Spleen (tissue), 11 donors: Measurements from ENCODE around the gene FH. TPM values are rescaled to one million over a fixed set of nuclear protein-coding genes. Genes with fewer than 3 reads are reported as not detected.
A peak's percentile ranks its signal among the peaks of the same experiment; 100 is the strongest.

Experiments used
- DNase-seq: peaks from one replicate; pipeline ENCODE4 v3.0.0-alpha.2; 2020
- H3K27ac ChIP-seq, 8 donors: fragments of 200-600 bp; sonication (generic) in 7 of 8; 1 replicate in 4 of 8; 2 replicates in 4 of 8; pipeline versions ENCODE4 v1.5.0 to v1.8.0; 2016 to 2021; ENCODE audit warnings: inconsistent platforms in 4 of 8, mild to moderate bottlenecking in 4 of 8, moderate library complexity in 1 of 8
- H3K27me3 ChIP-seq, 7 donors: fragments of 200-600 bp; sonication (generic) in 6 of 7; replicated peaks in 1 of 7; 1 replicate in 4 of 7; 2 replicates in 3 of 7; pipeline versions ENCODE4 v1.5.0 to v1.8.0; 2016 to 2021; ENCODE audit warnings: inconsistent platforms in 3 of 7, mild to moderate bottlenecking in 1 of 7
- H3K36me3 ChIP-seq, 6 donors: fragments of 200-600 bp; sonication (generic) in 5 of 6; 1 replicate in 4 of 6; 2 replicates in 2 of 6; pipeline versions ENCODE4 v1.5.0 to v1.8.0; 2016 to 2021; ENCODE audit warnings: inconsistent platforms in 2 of 6
- H3K4me1 ChIP-seq, 6 donors: fragments of 200-600 bp; sonication (generic) in 5 of 6; 1 replicate in 3 of 6; 2 replicates in 3 of 6; pipeline versions ENCODE4 v1.5.0 to v1.8.0; 2016 to 2021; ENCODE audit warnings: inconsistent platforms in 3 of 6
- H3K4me3 ChIP-seq, 8 donors: fragments of 200-600 bp; sonication (generic) in 7 of 8; 1 replicate in 4 of 8; 2 replicates in 4 of 8; pipeline versions ENCODE4 v1.5.0 to v1.8.0; 2016 to 2021; ENCODE audit warnings: inconsistent platforms in 4 of 8, mild to moderate bottlenecking in 4 of 8, moderate library complexity in 2 of 8
- H3K9me3 ChIP-seq, 8 donors: fragments of 200-600 bp; sonication (generic) in 7 of 8; 1 replicate in 4 of 8; 2 replicates in 4 of 8; pipeline versions ENCODE4 v1.5.0 to v1.8.0; 2016 to 2021; ENCODE audit warnings: inconsistent platforms in 4 of 8
- POLR2A ChIP-seq, 3 donors: fragments of 450-650 bp; IDR thresholded peaks; one replicate each; pipeline ENCODE4 v1.5.1; 2017; ENCODE audit warnings: antibody characterized with exemption in 3 of 3, mild to moderate bottlenecking in 1 of 3
- POLR2AphosphoS5 ChIP-seq, 3 donors: sonication (generic); formaldehyde crosslinking; IDR thresholded peaks; one replicate each; pipeline ENCODE4 v1.5.1; 2017; ENCODE audit warnings: antibody characterized with exemption in 3 of 3
- WGBS, 5 donors: extraction: QIAGEN DNeasy Blood & Tissue Kit in 3 of 5; methylation state at CpG; one replicate each; pipeline versions ENCODE4 v1.1.5 to v1.1.7; 2013 to 2018; 5-methylcytosine and 5-hydroxymethylcytosine counted together
- intact Hi-C: fragments of 100-400 bp; cut with DNase I; formaldehyde crosslinking; loops from one replicate; pipeline ENCODE4 v1.15.0; 2023; ENCODE audit warnings: low total_unique reads
- polyA plus RNA-seq, 3 donors: library from polyadenylated mRNA; stranded (reverse); fragments of 200-250 nt; gene quantifications; one replicate each; pipeline ENCODE4 v1.2.1, GENCODE V29; 2013
- total RNA-seq, 7 donors: library from RNA; depleted of rRNA in 3 of 7; stranded (reverse); fragments of >200 nt in 3 of 7; fragmentation: NEBNext Ultra II Directional in 4 of 7; extraction: Animal tissue kit (Norgen Biotek cat#: 25700) in 4 of 7; gene quantifications; one replicate each; pipeline versions ENCODE4 v1.1.0 to v1.2.1, GENCODE V29; 2016 to 2021
- TF ChIP-seq, protein P1 (sequence below), 11 experiments: fragments of 200-600 bp in 7 of 11; fragments of 450-650 bp in 4 of 11; sonication (generic) in 4 of 11; IDR thresholded peaks in 8 of 11; conservative IDR thresholded peaks in 3 of 11; 1 replicate in 7 of 11; 2 replicates in 4 of 11; pipeline versions ENCODE4 v1.4.0 to v1.8.0; 2016 to 2021; ENCODE audit warnings: antibody characterized with exemption in 11 of 11, inconsistent platforms in 4 of 11, mild to moderate bottlenecking in 1 of 11
- donor health status: healthy with polysubstance abuse.
- donor health status: DM: no; HTN: no; CAD: no; lungs with moderate emphysema.
- donor health status: DM: no; HTN: no; CAD: no.
- donor health status: Bipolar disorder and iron deficiency.
- donor health status: healthy.
- donor health status: DM: no; HTN: no; CAD: no.
- donor health status: DM: yes; HTN: yes; CAD: no.

The FH gene
- total and polyA plus RNA-seq, 10 donors: 24.4 to 49.5 (median 34.5) TPM

DNA sequence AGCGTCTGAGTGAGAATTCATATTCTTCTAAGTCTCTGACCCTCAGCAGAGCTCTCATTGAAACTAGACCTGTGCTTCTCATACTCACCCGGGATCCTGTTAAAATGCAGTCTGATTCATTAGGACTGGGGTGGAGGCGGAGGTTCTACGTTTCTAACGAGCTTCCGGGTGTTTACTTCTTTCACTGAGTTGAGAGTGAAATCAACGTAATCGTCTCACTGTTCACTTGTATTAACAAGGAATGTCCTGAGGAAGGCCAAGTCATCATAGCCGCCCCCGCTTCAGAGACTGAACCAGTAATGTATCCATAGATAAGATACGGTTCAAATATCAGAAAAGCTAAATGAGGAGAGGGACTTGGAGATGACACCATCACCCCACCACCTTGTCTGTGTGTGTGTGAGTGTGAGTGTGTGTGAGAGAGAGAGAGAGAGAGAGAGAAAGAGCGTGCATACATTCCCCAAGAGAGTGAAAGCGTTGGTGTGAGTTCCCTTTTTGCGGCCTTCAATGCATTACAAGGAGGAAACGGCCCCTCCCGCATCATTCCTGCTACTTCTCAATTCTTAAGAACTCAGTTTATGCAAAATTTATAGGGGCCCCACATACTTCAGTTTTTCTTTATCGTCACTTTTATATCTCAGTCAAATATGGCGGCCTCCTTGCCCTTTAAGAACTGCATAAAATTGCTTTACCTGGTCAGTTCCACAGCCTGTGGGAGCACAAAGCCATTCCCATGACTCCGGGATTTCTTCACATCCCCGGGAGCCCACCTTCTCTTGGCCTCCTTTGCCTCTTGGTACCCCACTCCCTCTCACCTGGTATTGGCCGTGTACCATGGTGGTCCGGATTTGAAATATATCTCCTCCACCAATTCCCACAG, 32.4 kb upstream of the FH start:
- Histone ChIP-seq H3K27ac (peak overlapping the region; percentile 61 to 92 (median 87)), H3K9me3 (no peaks in the 10 kb centered on the region), H3K27me3 (no peaks in the 10 kb centered on the region), H3K4me3 (peak overlapping the region in 4 of 8 donors; percentile 13 to 62 (median 24)), H3K4me1 (peaks cover 0 to 28% (median 13%) of the 10 kb centered on the region in 6 donors), H3K36me3 (peaks cover 0 to 11% (median 3%) of the 10 kb centered on the region in 6 donors)
- DNase-seq: peak; percentile 88
- 35 to 55% (median 37%) methylated on average over 22 of the region's 22 CpGs for WGBS, 5 donors
- TF ChIP-seq, protein P1, sequence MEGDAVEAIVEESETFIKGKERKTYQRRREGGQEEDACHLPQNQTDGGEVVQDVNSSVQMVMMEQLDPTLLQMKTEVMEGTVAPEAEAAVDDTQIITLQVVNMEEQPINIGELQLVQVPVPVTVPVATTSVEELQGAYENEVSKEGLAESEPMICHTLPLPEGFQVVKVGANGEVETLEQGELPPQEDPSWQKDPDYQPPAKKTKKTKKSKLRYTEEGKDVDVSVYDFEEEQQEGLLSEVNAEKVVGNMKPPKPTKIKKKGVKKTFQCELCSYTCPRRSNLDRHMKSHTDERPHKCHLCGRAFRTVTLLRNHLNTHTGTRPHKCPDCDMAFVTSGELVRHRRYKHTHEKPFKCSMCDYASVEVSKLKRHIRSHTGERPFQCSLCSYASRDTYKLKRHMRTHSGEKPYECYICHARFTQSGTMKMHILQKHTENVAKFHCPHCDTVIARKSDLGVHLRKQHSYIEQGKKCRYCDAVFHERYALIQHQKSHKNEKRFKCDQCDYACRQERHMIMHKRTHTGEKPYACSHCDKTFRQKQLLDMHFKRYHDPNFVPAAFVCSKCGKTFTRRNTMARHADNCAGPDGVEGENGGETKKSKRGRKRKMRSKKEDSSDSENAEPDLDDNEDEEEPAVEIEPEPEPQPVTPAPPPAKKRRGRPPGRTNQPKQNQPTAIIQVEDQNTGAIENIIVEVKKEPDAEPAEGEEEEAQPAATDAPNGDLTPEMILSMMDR (IDR thresholded peaks at IDR 0.05 in 8 of 11, conservative IDR thresholded peaks at IDR 0.05 in 3 of 11): peak in 1 of 11 experiments; percentile 4
- TF ChIP-seq POLR2AphosphoS5 (IDR thresholded peaks at IDR 0.05) (peak in 1 of 3 donors; percentile 86), POLR2A (IDR thresholded peaks at IDR 0.05) (peak in 2 of 3 donors; percentile 61 to 77)
- intact Hi-C loops: no loop called here

DNA sequence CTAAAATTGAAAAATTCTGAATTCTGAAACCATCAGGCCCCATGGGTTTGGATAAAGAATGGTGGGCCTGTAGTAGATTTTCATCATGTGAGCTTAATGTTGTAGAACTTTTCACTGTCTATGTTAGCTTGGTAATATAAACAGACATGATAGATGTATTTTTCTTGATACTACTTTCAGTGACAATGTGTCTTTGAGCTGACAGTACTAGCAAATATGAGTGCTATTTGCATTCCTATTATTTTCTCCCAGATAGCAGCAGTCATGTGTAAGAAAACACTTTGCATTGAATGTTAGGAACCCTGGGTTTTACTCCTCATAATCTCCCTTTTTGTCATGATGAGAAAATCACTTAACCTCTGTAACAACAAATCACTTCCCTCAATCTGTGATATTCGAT, 30.8 kb upstream of the FH start:
- H3K36me3 ChIP-seq: no peaks in the 10 kb centered on the region
- intact Hi-C loops: no loop called here
- H3K9me3 ChIP-seq: no peaks in the 10 kb centered on the region
- WGBS, 5 donors: 79 to 97% (median 87%) methylated on average over 1 of the region's 1 CpG
- DNase-seq: no peak
- H3K4me3 ChIP-seq: no peak overlapping the region
- no peaks in the 10 kb centered on the region for H3K27me3 ChIP-seq
- no peak for TF ChIP-seq POLR2AphosphoS5 (IDR thresholded peaks at IDR 0.05)
- TF ChIP-seq POLR2A (IDR thresholded peaks at IDR 0.05): no peak
- TF ChIP-seq, protein P1 (IDR thresholded peaks at IDR 0.05 in 8 of 11, conservative IDR thresholded peaks at IDR 0.05 in 3 of 11): no peak
- H3K4me1 ChIP-seq: peaks cover 0 to 28% (median 13%) of the 10 kb centered on the region in 6 donors
- peak overlapping the region in 6 of 8 donors; percentile 79 to 92 (median 87) for H3K27ac ChIP-seq

DNA sequence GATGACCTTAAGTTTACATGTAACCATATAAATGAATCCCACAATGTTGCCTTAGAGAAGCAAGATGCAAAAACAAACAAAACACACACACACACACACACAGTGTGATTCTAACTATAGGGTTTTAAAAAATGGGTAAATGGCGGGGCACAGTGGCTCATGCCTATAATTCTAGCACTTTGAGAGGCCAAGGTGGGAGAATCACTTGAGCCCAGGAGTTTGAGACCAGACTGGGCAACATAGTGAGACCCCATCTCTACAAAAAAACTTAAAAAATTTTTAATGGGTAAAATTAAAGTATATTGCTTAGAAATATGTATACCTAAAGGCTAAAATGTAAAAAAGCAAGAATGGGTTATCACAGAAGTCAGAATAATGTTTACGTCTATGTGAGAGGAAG, 28.5 kb upstream of the FH start:
- intact Hi-C loops: no loop called here
- H3K27me3 ChIP-seq: no peaks in the 10 kb centered on the region
- no peak for TF ChIP-seq POLR2AphosphoS5 (IDR thresholded peaks at IDR 0.05)
- H3K9me3 ChIP-seq: no peaks in the 10 kb centered on the region
- no peak overlapping the region for H3K4me3 ChIP-seq
- 49 to 78% (median 74%) methylated on average over 2 of the region's 2 CpGs for WGBS, 5 donors
- peaks cover 0 to 24% (median 11%) of the 10 kb centered on the region in 6 donors for H3K4me1 ChIP-seq
- H3K36me3 ChIP-seq: no peaks in the 10 kb centered on the region
- no peak overlapping the region for H3K27ac ChIP-seq
- no peak for DNase-seq

DNA sequence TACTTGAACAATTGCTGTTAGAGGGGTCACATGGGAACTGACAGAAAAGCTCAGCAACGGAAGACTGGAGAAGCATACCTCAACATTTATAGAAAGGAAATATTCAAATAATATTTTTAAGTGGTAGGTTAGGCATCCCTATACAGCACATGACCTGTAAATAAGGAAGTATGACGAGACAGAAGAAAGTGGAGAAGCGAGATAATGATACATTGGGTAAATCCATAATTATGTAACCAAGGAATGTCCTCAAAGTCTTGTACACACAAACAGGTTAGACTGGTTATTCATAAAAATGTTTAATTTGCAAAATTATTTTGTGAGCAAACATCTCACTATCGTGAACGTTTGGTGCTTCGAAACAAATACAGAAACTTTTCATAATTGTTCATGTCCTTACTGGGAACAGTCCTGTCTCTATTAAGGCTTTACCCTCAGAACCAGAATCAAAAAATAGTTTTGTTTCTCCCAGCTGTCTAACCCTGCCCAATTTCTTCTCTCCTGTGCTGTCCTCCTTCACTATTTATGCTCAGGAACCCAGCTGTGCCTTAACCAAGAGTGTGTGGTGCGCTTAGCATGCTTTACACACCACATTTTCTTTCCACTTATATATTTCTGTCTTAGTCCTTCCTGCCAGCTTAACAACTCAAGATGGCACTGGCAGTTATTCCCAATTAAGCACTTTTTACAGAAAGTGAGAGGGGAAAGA, 22.8 kb upstream of the FH start:
- WGBS, 5 donors: 61 to 78% (median 68%) methylated on average over 7 of the region's 7 CpGs
- Histone ChIP-seq H3K9me3 (no peaks in the 10 kb centered on the region), H3K4me1 (peaks cover 0 to 14% (median 0%) of the 10 kb centered on the region in 6 donors), H3K27me3 (no peaks in the 10 kb centered on the region), H3K36me3 (peaks cover 0 to 7% (median 0%) of the 10 kb centered on the region in 6 donors), H3K27ac (peak overlapping the region in 2 of 8 donors; percentile 12 to 31), H3K4me3 (no peak overlapping the region)
- DNase-seq: no peak
- TF ChIP-seq POLR2AphosphoS5 (IDR thresholded peaks at IDR 0.05) (no peak), POLR2A (IDR thresholded peaks at IDR 0.05) (no peak)
- TF ChIP-seq, protein P1 (IDR thresholded peaks at IDR 0.05 in 8 of 11, conservative IDR thresholded peaks at IDR 0.05 in 3 of 11): no peak
- intact Hi-C loops: no loop called here
